PFSK-1 (cell line): ENCODE data around the gene EFCAB6.

Experiments used
- FOXP2 ChIP-seq: optimal IDR thresholded peaks from 2 replicates; pipeline ENCODE3; 2011; ENCODE audit warnings: borderline replicate concordance, control low read depth, inconsistent platforms; ENCODE audit not compliant: insufficient read depth; ENCODE audit errors: extremely low read length, extremely low read depth
- POLR2AphosphoS5 ChIP-seq: IDR thresholded peaks from 2 replicates; pipeline ENCODE4 v1.6.1; 2012; ENCODE audit warnings: low read depth, mild to moderate bottlenecking, control low read depth, low read length, moderate library complexity
- REST ChIP-seq, 2 experiments: IDR thresholded peaks; 2 replicates each; pipeline versions ENCODE4 v1.6.1 to v1.8.0; 2011 to 2012; ENCODE audit warnings: low read depth in 2 of 2, low read length in 2 of 2, control low read depth in 1 of 2, inconsistent platforms in 1 of 2, mild to moderate bottlenecking in 1 of 2, moderate library complexity in 1 of 2; ENCODE audit not compliant: insufficient read depth in 1 of 2
- SIN3A ChIP-seq: IDR thresholded peaks from 2 replicates; pipeline ENCODE4 v1.6.1; 2012; ENCODE audit warnings: mild to moderate bottlenecking, low read length, moderate library complexity, borderline replicate concordance; ENCODE audit not compliant: insufficient read depth
- TAF1 ChIP-seq: IDR thresholded peaks from 2 replicates; pipeline ENCODE4 v1.6.1; 2012; ENCODE audit warnings: low read length, control low read depth, borderline replicate concordance; ENCODE audit not compliant: insufficient read depth

Gene EFCAB6

GRCh38 chr22:43840851-43841250 is 28.7 kb upstream of the EFCAB6 start:
- no peak for TF ChIP-seq POLR2AphosphoS5
- TF ChIP-seq TAF1, result no peak
- TF ChIP-seq REST (IDR thresholded peaks at IDR 0.05; ENCODE audit: insufficient read depth in 1 of 2, low read depth in 2 of 2, low read length in 2 of 2), result no peak
- no peak for TF ChIP-seq FOXP2
- no peak for TF ChIP-seq SIN3A

- no peak for TF ChIP-seq POLR2AphosphoS5
- TF ChIP-seq REST (IDR thresholded peaks at IDR 0.05; ENCODE audit: insufficient read depth in 1 of 2, low read depth in 2 of 2, low read length in 2 of 2), result no peak
- no peak for TF ChIP-seq SIN3A
- no peak for TF ChIP-seq TAF1
- no peak for TF ChIP-seq FOXP2
These were observed 28.3 kb upstream of the EFCAB6 start for GRCh38 chr22:43840431-43840830.

- TF ChIP-seq FOXP2 (no peak), SIN3A (no peak), POLR2AphosphoS5 (no peak), TAF1 (no peak), REST (IDR thresholded peaks at IDR 0.05; ENCODE audit: insufficient read depth in 1 of 2, low read depth in 2 of 2, low read length in 2 of 2) (no peak)
These were observed 27.7 kb upstream of the EFCAB6 start for GRCh38 chr22:43839781-43840180.

- TF ChIP-seq POLR2AphosphoS5, result no peak
- no peak for TF ChIP-seq FOXP2
- no peak for TF ChIP-seq TAF1
- TF ChIP-seq REST (IDR thresholded peaks at IDR 0.05; ENCODE audit: insufficient read depth in 1 of 2, low read depth in 2 of 2, low read length in 2 of 2), result no peak
- no peak for TF ChIP-seq SIN3A
These were observed 26.6 kb upstream of the EFCAB6 start for GRCh38 chr22:43838571-43839307.
